GM19372 (cell line): ENCODE results near the gene CD163L1.
"Not testable (repeated sequence)": the region's sequence is repeated elsewhere in the genome, so short reads cannot be mapped to it uniquely, and the experiment has no call there.

Source experiments
- ATAC-seq: cut with Tn5 transposase; IDR thresholded peaks from one replicate; pipeline ENCODE4 v1.9.1; 2021; ENCODE audit warnings: mild to moderate bottlenecking, low read depth, moderate library complexity; ENCODE audit not compliant: unreplicated experiment

CD163L1 gene

GRCh38 chr12:7444076-7444475 lies at the start of gene CD163L1:
Gene CD163L1, minus strand, starts transcription at chr12:7444153. Its CDS starts 26 bp downstream, at chr12:7444127.
- no peak for ATAC-seq

GRCh38 chr12:7493006-7493405 lies 49.1 kb upstream of the CD163L1 start:
- ATAC-seq: no peak

- ATAC-seq: no peak
Observed at GRCh38 chr12:7486512-7486911, 42.6 kb upstream of the CD163L1 start.

- no peak for ATAC-seq
Observed at GRCh38 chr12:7485095-7485494, 41.1 kb upstream of the CD163L1 start.

GRCh38 chr12:7483343-7483742 lies 39.4 kb upstream of the CD163L1 start:
- ATAC-seq: no peak

GRCh38 chr12:7479771-7480170 lies 35.8 kb upstream of the CD163L1 start:
- no peak for ATAC-seq

- ATAC-seq: no peak
Observed at GRCh38 chr12:7472060-7472459, 28.1 kb upstream of the CD163L1 start.

GRCh38 chr12:7460375-7461259 lies 16.7 kb upstream of the CD163L1 start:
- no peak for ATAC-seq

GRCh38 chr12:7459973-7460372 lies 16.0 kb upstream of the CD163L1 start:
- no peak for ATAC-seq

GRCh38 chr12:7451756-7452155 lies 7.8 kb upstream of the CD163L1 start:
- no peak for ATAC-seq

GRCh38 chr12:7450667-7451066 lies 6.7 kb upstream of the CD163L1 start:
- ATAC-seq: no peak

- no peak for ATAC-seq
Observed at GRCh38 chr12:7448099-7448498, 4.1 kb upstream of the CD163L1 start.

- no peak for ATAC-seq
Observed at GRCh38 chr12:7444537-7444936, 584 bp upstream of the CD163L1 start.

- no peak for ATAC-seq
Observed at GRCh38 chr12:7441216-7441615, 2.7 kb downstream of the CD163L1 start.

GRCh38 chr12:7439579-7440505 lies 4.1 kb downstream of the CD163L1 start:
- no peak for ATAC-seq

- ATAC-seq: not testable (repeated sequence)
Observed at GRCh38 chr12:7438291-7438995, 5.5 kb downstream of the CD163L1 start.

GRCh38 chr12:7437494-7437893 lies 6.5 kb downstream of the CD163L1 start:
- not testable (repeated sequence) for ATAC-seq

GRCh38 chr12:7434670-7435069 lies 9.3 kb downstream of the CD163L1 start:
- no peak for ATAC-seq

- no peak for ATAC-seq
Observed at GRCh38 chr12:7433276-7433822, 10.6 kb downstream of the CD163L1 start.

- no peak for ATAC-seq
Observed at GRCh38 chr12:7431993-7432685, 11.8 kb downstream of the CD163L1 start.
